Measurements from ENCODE around the gene TEX14.

The TEX14 gene

DNA sequence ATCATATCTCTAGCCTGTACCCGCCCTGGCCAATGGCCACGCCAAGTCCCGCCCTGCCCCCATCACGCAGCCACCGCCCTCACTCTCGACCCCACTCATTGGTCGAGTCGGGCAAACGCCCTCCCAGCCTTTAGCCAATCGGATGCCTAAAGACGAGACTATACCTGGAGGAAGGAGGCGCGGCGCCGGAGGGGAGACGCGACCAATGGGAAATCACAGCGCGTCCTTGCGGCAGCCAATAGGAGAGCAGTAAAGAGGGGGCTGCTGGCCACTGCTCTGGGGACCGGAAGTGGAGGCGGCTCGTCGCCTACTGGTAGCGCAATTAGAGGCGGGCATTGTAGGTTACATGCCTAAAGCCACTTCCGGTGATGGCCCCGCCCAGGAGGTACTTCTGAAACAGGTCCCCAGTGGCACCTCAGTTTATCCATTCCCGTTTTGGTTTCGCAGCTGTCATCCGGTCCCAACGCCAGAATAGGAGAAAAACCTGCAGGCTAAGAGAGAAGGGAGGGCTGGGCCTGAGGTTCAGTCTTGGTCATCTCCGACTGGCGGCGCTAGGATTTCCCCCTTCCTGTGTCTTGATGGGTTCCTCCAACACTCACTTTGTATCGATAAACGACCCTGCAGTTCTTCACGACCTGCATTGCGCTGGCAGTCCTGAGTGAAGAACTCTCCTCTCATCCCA is 173.8 kb downstream of the TEX14 start:
- peak; percentile 99 for DNase-seq (ENCODE audit: low read depth)

DNA sequence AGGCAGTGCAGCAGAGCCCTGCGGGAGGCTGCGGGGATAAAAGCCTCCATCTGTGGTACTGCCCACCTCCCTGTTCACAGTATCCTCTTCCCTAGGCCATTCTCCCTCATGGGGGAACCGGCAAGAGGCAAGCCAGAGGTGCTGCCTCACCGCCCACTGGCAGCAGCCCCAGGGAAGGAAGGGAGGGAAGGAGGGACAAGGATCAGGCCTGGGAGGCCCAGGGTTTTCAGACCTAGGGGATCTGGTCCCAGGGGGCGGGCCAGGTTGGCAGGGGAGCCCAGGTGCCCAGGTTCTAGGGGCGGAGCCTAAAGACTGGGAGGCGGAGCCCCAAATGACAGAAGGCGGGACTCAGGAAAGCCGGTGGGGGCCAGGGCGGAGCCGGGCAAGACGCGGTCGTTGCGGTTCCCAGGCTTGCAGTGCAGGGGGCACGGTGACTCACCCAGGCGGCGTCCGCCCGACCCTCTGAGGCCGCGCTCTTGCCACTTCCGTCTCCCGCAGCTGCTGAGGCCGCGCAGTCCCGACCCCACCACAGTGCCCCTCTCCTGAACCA is 174.4 kb downstream of the TEX14 start:
- no peak for DNase-seq (ENCODE audit: low read depth)

- DNase-seq (ENCODE audit: low read depth) = no peak
Observed at GRCh38 chr17:58516644-58517377, 175.0 kb downstream of the TEX14 start.

- DNase-seq (ENCODE audit: low read depth) = no peak
Observed at GRCh38 chr17:58515286-58515685, 176.6 kb downstream of the TEX14 start.

GRCh38 chr17:58514770-58515157 is 177.1 kb downstream of the TEX14 start:
- no peak for DNase-seq (ENCODE audit: low read depth)

GRCh38 chr17:58513965-58514769 is 177.7 kb downstream of the TEX14 start, which contains the start of gene MTMR4:
Gene MTMR4 (minus strand): TSS chr17:58514638. CDS start chr17:58514407, 231 bp downstream.
- DNase-seq (ENCODE audit: low read depth) = no peak

- DNase-seq (ENCODE audit: low read depth) = no peak
Observed at GRCh38 chr17:58513267-58513964, 178.4 kb downstream of the TEX14 start.

DNA sequence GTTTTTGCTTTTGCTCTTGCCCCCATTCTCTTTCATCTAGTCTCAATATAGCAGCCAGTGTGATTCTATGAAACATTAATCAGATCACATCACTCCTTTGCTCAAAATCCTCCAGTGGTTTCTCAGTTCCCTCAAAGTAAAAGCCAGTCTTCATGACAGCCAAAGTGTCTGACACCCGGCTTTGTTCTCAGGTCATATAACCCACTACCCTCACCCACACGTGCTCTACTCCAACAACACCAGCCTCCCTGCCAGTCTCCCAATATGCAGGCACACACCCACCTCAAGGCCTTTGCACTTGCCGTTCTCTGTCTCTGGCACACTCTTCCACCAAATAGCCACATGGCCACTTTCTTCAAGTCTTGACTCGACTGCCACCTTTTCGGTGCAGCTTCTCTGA is 181.8 kb downstream of the TEX14 start:
- DNase-seq (ENCODE audit: low read depth) = no peak

DNA sequence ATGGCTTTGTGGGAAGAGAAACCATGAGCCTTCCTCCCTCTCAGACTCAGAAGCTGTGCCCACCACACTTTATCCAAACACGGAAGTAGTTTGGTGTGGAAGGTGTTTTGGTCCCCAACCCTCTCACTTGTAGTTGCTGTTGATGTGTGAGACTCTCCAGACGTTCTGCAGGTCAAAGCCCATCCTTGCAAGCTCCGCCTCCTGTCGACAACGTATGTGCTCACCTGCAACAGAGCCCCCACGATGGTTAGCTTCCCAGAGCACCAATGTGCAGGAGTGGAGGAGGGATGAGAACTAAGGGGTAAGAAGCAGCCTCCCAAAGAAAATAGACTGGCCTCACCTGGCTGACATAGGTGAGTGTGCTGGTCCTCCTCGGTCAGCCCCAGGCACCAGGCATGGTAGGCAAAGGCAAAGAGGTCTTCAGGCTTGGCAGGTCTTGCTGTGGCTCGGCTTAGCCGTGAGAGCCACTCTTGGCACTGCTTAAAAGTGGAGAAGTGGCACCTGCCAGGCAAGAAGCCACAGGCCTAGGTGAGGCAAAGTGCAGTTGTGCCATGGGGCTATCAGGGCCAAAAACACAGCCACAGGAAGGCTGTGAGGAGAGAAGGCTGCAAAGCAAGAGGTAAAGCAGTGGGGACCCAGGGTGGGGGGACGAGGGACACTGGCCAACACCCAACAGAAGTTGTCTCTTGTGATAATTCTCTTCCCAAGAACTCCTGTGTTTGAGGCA is 183.3 kb downstream of the TEX14 start:
- no peak for DNase-seq (ENCODE audit: low read depth)

DNA sequence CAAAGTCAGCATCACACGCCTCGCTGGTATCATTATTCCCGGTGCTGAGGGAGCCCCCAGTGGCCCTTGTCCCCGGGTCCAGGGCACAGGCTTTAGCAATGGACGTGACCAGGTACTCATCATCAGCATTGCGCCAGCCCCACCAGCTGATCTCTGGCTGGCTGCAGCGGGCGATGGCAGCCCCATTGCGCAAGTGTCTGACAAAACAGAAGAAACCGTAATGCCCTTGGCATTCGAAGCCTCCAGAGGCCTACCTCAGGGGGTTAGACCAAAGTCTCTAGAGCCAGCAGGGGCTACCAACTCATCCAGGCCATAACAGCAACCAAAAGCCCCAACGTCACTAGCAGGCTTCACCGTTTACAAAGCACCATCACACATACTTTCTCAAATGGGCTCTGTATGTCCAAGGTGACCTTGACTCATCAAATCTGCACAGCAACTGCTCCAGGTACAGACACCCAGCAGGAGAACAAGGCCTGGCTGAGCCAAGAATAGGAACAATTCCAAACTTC is 184.7 kb downstream of the TEX14 start:
- no peak for DNase-seq (ENCODE audit: low read depth)
